ENCODE data around the gene ZNF420. TPM values are rescaled to one million over a fixed set of nuclear protein-coding genes. Genes with fewer than 3 reads are reported as not detected.
A peak's percentile ranks its signal among the peaks of the same experiment; 100 is the strongest.
"Not testable (repeated sequence)": the region's sequence is repeated elsewhere in the genome, so short reads cannot be mapped to it uniquely, and the experiment has no call there.

Gene ZNF420
- total RNA-seq, 1 donor from 2014 or later = 7.1 TPM

DNA sequence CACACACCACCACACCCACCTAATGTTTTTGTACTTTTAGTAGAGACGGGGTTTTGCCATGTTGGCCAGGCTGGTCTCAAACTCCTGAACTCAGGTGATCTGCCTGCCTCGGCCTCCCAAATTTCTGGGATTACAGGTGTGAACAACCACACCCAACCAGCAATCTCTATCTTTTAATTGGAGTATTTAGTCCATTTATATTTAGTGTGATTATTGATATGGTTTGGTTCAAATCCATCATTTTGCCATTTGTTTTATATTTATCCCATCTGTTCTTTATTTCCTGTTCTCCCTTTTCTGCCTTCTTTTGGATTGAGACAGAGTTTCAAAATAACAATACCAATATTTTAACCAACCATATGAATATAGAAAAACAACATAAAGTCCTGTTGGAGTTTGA lies 4.1 kb downstream of the ZNF420 start:
- H3K4me3 ChIP-seq (ENCODE audit: low read depth, low read length) = no peak overlapping the region
- DNase-seq (ENCODE audit: low read depth) (no peak), FAIRE-seq (no peak)
- TF ChIP-seq, protein P1, sequence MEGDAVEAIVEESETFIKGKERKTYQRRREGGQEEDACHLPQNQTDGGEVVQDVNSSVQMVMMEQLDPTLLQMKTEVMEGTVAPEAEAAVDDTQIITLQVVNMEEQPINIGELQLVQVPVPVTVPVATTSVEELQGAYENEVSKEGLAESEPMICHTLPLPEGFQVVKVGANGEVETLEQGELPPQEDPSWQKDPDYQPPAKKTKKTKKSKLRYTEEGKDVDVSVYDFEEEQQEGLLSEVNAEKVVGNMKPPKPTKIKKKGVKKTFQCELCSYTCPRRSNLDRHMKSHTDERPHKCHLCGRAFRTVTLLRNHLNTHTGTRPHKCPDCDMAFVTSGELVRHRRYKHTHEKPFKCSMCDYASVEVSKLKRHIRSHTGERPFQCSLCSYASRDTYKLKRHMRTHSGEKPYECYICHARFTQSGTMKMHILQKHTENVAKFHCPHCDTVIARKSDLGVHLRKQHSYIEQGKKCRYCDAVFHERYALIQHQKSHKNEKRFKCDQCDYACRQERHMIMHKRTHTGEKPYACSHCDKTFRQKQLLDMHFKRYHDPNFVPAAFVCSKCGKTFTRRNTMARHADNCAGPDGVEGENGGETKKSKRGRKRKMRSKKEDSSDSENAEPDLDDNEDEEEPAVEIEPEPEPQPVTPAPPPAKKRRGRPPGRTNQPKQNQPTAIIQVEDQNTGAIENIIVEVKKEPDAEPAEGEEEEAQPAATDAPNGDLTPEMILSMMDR (IDR thresholded peaks at IDR 0.05; ENCODE audit: insufficient read depth, low read length, severe bottlenecking) = no peak
- H3K27me3 ChIP-seq (ENCODE audit: control insufficient read depth, insufficient read depth, low read length) = no peaks in the 10 kb centered on the region
- no peaks in the 10 kb centered on the region for H3K36me3 ChIP-seq (ENCODE audit: control insufficient read depth, insufficient read depth, low read length)

DNA sequence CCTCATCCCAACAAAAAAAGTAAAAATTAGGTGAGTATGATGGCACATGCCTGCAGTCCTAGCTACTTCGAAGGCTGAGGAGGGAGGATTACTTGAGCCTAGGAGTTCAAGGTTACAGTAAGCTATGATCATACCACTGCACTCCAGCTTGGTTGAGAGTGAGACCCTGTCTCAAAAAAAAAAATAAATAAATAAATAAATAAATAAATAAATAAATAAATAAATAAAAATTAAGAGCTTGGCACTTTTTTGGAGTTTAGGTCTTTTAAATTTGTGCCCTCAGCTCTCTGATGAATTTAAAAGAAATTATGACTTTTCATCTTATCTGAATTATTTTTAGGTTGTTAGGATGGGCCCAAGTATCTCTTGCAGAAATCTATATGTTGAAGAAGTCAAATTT lies 8.9 kb downstream of the ZNF420 start:
- FAIRE-seq = no peak

DNA sequence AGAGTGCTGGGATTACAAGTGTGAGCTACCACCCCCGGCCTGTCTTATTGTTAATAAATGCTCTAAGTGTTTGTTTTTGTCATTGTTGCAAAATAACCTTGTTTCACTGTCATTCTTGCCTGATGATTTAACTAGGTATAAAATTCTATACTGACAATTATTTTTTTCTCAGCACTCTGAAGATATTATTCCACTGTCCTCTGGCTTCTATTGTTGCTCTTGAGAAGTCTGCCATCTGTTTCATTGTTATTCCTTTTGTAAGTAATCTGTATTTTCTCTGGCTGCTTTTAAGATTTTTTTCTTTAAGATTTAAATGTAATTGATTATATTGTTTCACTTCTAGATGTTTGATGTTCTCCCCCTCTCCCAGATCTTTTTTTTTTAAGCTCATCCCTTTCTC lies 17.6 kb downstream of the ZNF420 start:
- FAIRE-seq (no peak), DNase-seq (ENCODE audit: low read depth) (no peak)
- TF ChIP-seq, protein P1 (IDR thresholded peaks at IDR 0.05; ENCODE audit: insufficient read depth, low read length, severe bottlenecking) = no peak
- Histone ChIP-seq H3K36me3 (ENCODE audit: control insufficient read depth, insufficient read depth, low read length) (no peaks in the 10 kb centered on the region), H3K4me3 (ENCODE audit: low read depth, low read length) (no peak overlapping the region), H3K27me3 (ENCODE audit: control insufficient read depth, insufficient read depth, low read length) (no peaks in the 10 kb centered on the region)

More for the DNA sequence above, 8.9 kb downstream of the ZNF420 start:
- H3K27me3 ChIP-seq (ENCODE audit: control insufficient read depth, insufficient read depth, low read length) = no peaks in the 10 kb centered on the region
- DNase-seq (ENCODE audit: low read depth) = no peak
- no peaks in the 10 kb centered on the region for H3K36me3 ChIP-seq (ENCODE audit: control insufficient read depth, insufficient read depth, low read length)
- no peak overlapping the region for H3K4me3 ChIP-seq (ENCODE audit: low read depth, low read length)
- TF ChIP-seq, protein P1 (IDR thresholded peaks at IDR 0.05; ENCODE audit: insufficient read depth, low read length, severe bottlenecking) = no peak

DNA sequence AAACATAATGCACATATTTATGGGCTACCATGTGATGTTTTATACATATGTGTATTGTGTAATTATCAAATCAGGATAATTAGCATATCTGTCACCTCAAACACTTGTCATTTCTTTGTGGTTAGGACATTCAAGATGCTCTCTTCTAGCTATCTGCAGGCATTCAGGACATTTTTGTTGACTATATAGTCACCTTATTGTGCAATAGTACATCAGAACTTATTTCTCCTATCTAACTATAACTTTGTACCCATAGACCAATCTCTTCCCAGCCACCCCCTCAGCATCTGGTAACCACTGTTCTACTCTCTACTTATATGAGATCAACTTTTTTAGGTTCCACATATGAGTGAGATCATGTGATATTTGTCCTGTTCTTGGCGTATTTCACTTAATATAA lies 20.3 kb downstream of the ZNF420 start:
- FAIRE-seq (no peak), DNase-seq (ENCODE audit: low read depth) (no peak)
- H3K36me3 ChIP-seq (ENCODE audit: control insufficient read depth, insufficient read depth, low read length) = peaks cover 1% of the 10 kb centered on the region
- TF ChIP-seq, protein P1 (IDR thresholded peaks at IDR 0.05; ENCODE audit: insufficient read depth, low read length, severe bottlenecking) = no peak
- no peak overlapping the region for H3K4me3 ChIP-seq (ENCODE audit: low read depth, low read length)
- no peaks in the 10 kb centered on the region for H3K27me3 ChIP-seq (ENCODE audit: control insufficient read depth, insufficient read depth, low read length)

DNA sequence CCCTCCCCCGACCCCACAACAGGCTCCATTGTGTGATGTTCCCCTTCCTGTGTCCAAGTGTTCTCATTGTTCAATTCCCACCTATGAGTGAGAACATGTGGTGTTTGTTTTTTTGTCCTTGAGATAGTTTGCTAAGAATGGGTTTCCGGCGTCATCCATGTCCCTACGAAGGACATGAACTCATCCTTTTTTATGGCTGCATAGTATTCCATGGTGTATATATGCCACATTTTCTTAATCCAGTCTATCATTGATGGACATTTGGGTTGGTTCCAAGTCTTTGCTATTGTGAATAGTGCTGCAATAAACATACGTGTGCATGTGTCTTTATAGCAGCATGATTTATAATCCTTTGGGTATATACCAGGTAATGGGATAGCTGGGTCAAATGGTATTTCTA lies 25.9 kb downstream of the ZNF420 start:
- FAIRE-seq; DNase-seq (ENCODE audit: low read depth); H3K4me3 ChIP-seq (ENCODE audit: low read depth, low read length); H3K36me3 ChIP-seq (ENCODE audit: control insufficient read depth, insufficient read depth, low read length); H3K27me3 ChIP-seq (ENCODE audit: control insufficient read depth, insufficient read depth, low read length): not testable (repeated sequence)

DNA sequence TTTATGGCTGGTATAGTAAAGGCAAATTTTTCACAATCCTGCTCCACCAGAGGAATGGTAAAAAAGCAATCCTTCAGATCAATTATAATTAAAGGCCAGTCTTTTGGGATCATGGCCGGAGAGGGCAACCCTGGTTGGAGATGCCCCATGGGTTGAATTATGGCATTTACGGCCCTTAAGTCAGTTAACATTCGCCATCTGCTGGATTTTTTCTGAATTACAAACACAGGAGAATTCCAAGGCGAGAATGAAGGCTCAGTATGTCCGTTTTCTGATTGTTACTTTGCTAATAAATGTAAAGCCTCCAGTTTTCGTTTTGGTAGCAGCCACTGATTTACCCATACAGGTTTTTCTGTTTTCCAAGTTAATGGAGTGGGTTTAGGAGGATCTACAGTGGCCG lies 33.5 kb downstream of the ZNF420 start:
- FAIRE-seq; DNase-seq (ENCODE audit: low read depth); H3K27me3 ChIP-seq (ENCODE audit: control insufficient read depth, insufficient read depth, low read length); H3K36me3 ChIP-seq (ENCODE audit: control insufficient read depth, insufficient read depth, low read length); H3K4me3 ChIP-seq (ENCODE audit: low read depth, low read length): not testable (repeated sequence)
- TF ChIP-seq, protein P1 (IDR thresholded peaks at IDR 0.05; ENCODE audit: insufficient read depth, low read length, severe bottlenecking) = peak; percentile 3

Data from bronchial epithelial cell (primary cell).